Adrenal gland (tissue), 5 donors: ENCODE data around the gene OR13C5.

Experiments used
- POLR2A ChIP-seq, 2 donors: fragments of 450-650 bp; IDR thresholded peaks; one replicate each; pipeline ENCODE4 v1.6.1; 2017; ENCODE audit warnings: antibody characterized with exemption in 2 of 2, mild to moderate bottlenecking in 2 of 2, moderate library complexity in 1 of 2
- TF ChIP-seq, protein P1 (sequence below), 6 experiments: fragments of 450-650 bp in 4 of 6; fragments of 200-600 bp in 2 of 6; sonication (generic) in 1 of 6; IDR thresholded peaks; 1 replicate in 5 of 6; 2 replicates in 1 of 6; pipeline versions ENCODE4 v1.5.1 to v1.8.0; 2016 to 2021; ENCODE audit warnings: antibody characterized with exemption in 6 of 6, mild to moderate bottlenecking in 2 of 6, moderate library complexity in 1 of 6
- donor health status: DM: no; HTN: no; CAD: no.

DNA sequence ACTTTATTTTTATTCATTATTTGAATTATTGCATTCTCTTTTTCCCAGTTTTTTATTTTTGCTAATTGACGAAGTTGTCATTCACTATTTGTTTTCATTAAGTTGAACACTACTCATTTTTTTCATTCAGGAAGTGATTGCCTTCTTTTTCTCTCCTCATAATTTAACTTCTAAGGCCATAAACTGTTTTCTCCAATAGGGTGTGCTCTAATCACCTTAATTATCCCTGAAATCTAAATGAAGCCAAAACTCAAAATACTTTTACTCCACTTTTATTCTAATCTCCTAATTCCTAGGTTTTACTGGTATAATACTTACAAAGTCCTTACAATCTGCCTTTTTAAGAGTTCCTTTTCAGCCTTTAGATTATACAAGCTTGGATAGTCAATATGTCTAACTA is 9.1 kb upstream of the OR13C5 start:
- TF ChIP-seq, protein P1, sequence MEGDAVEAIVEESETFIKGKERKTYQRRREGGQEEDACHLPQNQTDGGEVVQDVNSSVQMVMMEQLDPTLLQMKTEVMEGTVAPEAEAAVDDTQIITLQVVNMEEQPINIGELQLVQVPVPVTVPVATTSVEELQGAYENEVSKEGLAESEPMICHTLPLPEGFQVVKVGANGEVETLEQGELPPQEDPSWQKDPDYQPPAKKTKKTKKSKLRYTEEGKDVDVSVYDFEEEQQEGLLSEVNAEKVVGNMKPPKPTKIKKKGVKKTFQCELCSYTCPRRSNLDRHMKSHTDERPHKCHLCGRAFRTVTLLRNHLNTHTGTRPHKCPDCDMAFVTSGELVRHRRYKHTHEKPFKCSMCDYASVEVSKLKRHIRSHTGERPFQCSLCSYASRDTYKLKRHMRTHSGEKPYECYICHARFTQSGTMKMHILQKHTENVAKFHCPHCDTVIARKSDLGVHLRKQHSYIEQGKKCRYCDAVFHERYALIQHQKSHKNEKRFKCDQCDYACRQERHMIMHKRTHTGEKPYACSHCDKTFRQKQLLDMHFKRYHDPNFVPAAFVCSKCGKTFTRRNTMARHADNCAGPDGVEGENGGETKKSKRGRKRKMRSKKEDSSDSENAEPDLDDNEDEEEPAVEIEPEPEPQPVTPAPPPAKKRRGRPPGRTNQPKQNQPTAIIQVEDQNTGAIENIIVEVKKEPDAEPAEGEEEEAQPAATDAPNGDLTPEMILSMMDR (IDR thresholded peaks at IDR 0.05): peak in 2 of 6 experiments; percentile 16 to 28
- no peak for TF ChIP-seq POLR2A (IDR thresholded peaks at IDR 0.05)
